Activated CD8-positive, alpha-beta memory T cell treated with anti-CD3 and anti-CD28 coated beads for 1 hour (primary cell): ENCODE data around the gene SSBP2.

Experiments
- DNase-seq, 2 donors: peaks; one replicate each; pipeline ENCODE4 v3.0.0-alpha.2; 2020; ENCODE audit warnings: low read depth in 1 of 2; ENCODE audit errors: extremely low read depth in 1 of 2

The SSBP2 gene

GRCh38 chr5:81767938-81768337 lies 17.0 kb upstream of the SSBP2 start:
- no peak for DNase-seq

- no peak for DNase-seq
Observed at GRCh38 chr5:81767097-81767496, 16.2 kb upstream of the SSBP2 start.

- no peak for DNase-seq
Observed at GRCh38 chr5:81766611-81767010, 15.7 kb upstream of the SSBP2 start.

GRCh38 chr5:81763294-81763928 lies 12.5 kb upstream of the SSBP2 start:
- no peak for DNase-seq

GRCh38 chr5:81762853-81763252 lies 12.0 kb upstream of the SSBP2 start:
- no peak for DNase-seq

- no peak for DNase-seq
Observed at GRCh38 chr5:81762401-81762800, 11.5 kb upstream of the SSBP2 start.

- DNase-seq, result no peak
Observed at GRCh38 chr5:81761970-81762369, 11.1 kb upstream of the SSBP2 start.

- no peak for DNase-seq
Observed at GRCh38 chr5:81761270-81761669, 10.4 kb upstream of the SSBP2 start.

GRCh38 chr5:81760521-81760920 lies 9.6 kb upstream of the SSBP2 start:
- DNase-seq, result no peak

GRCh38 chr5:81759632-81760005 lies 8.7 kb upstream of the SSBP2 start:
- no peak for DNase-seq

GRCh38 chr5:81757404-81757803 lies 6.5 kb upstream of the SSBP2 start:
- no peak for DNase-seq

- no peak for DNase-seq
Observed at GRCh38 chr5:81756016-81756415, 5.1 kb upstream of the SSBP2 start.

GRCh38 chr5:81755320-81755719 lies 4.4 kb upstream of the SSBP2 start:
- no peak for DNase-seq

- DNase-seq, result no peak
Observed at GRCh38 chr5:81754621-81755020, 3.7 kb upstream of the SSBP2 start.

GRCh38 chr5:81753429-81753828 lies 2.5 kb upstream of the SSBP2 start:
- DNase-seq, result no peak

GRCh38 chr5:81752644-81752963 lies 1.7 kb upstream of the SSBP2 start:
- DNase-seq, result no peak

GRCh38 chr5:81751836-81752643 lies 1.1 kb upstream of the SSBP2 start:
- DNase-seq, result no peak

- peak in 1 of 2 donors; percentile 16 for DNase-seq
Observed at GRCh38 chr5:81750308-81751008, 439 bp downstream of the SSBP2 start.

GRCh38 chr5:81749561-81750307 lies 1.2 kb downstream of the SSBP2 start:
- peak in 1 of 2 donors; percentile 30 for DNase-seq

- no peak for DNase-seq
Observed at GRCh38 chr5:81749192-81749560, 1.7 kb downstream of the SSBP2 start.

- no peak for DNase-seq
Observed at GRCh38 chr5:81748556-81748955, 2.3 kb downstream of the SSBP2 start.
